ENCODE measurements around the gene CASKIN1. TPM values are rescaled to one million over a fixed set of nuclear protein-coding genes. Genes with fewer than 3 reads are reported as not detected.

Gene CASKIN1
- total and polyA plus RNA-seq, 2 of the 8 experiments (the other 6 are each of a cell fraction or from before 2014, with no cell fraction given): 1.2 to 6.4 TPM

GRCh38 chr16:2174396-2175131 lies 21.8 kb downstream of the CASKIN1 start:
- no peak overlapping the region for H2BK5ac ChIP-seq (ENCODE audit: low read depth, low read length)
- H2BK120ac ChIP-seq (replicated peaks; ENCODE audit: low read depth, low read length): no peak overlapping the region
- H3K4me2 ChIP-seq (ENCODE audit: insufficient read depth in 1 of 2, low read depth in 2 of 2, low read length in 2 of 2): no peak overlapping the region
- no peak overlapping the region for H3K56ac ChIP-seq (replicated peaks; ENCODE audit: insufficient read length, low read depth, low read length)
- ChIA-PET CTCF (ENCODE audit: partially characterized antibody) (no interaction called here), POLR2A (ENCODE audit: partially characterized antibody) (interaction anchor here (1.3 to 13.5 kb wide), 2 partner anchors 18 to 20 kb away, joined by 3 to 312 read pairs; partner anchors contain the start of gene TRAF7)
- no peaks in the 10 kb centered on the region; the same call in 1 of the 2 replicates for H3K23me2 ChIP-seq (ENCODE audit: low read depth, low read length)
- no peaks in the 10 kb centered on the region for H3K79me2 ChIP-seq (ENCODE audit: control insufficient read depth in 1 of 2, insufficient read depth in 2 of 2, low read length in 2 of 2)
- no peak overlapping the region for H3K27ac ChIP-seq (ENCODE audit: low read depth, low read length)
- TF ChIP-seq BRCA1 (IDR thresholded peaks at IDR 0.05; ENCODE audit: low read depth, low read length) (no peak), SIRT6 (IDR thresholded peaks at IDR 0.05; ENCODE audit: low read length) (no peak), POLR2AphosphoS5 (IDR thresholded peaks at IDR 0.05; ENCODE audit: low read depth, low read length) (0 out of 2 replicates have a peak, but pooled peaks have one; percentile 6), RFX5 (IDR thresholded peaks at IDR 0.05; ENCODE audit: borderline replicate concordance, low read depth, low read length) (no peak)
- 93% methylated on average over 21 of the region's 21 CpGs; no CpG with 5 or more reads in 1 of the 2 experiments for WGBS, 2 experiments (ENCODE audit: extremely low coverage in 1 of 2, insufficient coverage in 1 of 2, insufficient read length in 1 of 2, insufficient replicate concordance in 2 of 2, low coverage in 1 of 2, low lambda C conversion rate in 2 of 2, missing lambda C conversion rate in 1 of 2)
- H2AFZ ChIP-seq (ENCODE audit: low read length): no peak overlapping the region
- H2AK5ac ChIP-seq (ENCODE audit: low read depth, low read length): no peak overlapping the region
- FAIRE-seq: no peak
- H4K5ac ChIP-seq (ENCODE audit: insufficient read length, low read depth, low read length): no peak overlapping the region
- no peak overlapping the region for H4K8ac ChIP-seq (ENCODE audit: extremely low read depth, insufficient read depth, low read length)
- no peak overlapping the region for H2BK15ac ChIP-seq (ENCODE audit: low read length)
- H3K79me1 ChIP-seq (ENCODE audit: low read depth, low read length): no peaks in the 10 kb centered on the region
- no peak overlapping the region for H3K9ac ChIP-seq (replicated peaks in 1 of 4; ENCODE audit: extremely low read depth in 1 of 4, low read depth in 3 of 4, low read length in 3 of 4)
- H2BK12ac ChIP-seq (ENCODE audit: low read depth, low read length): no peak overlapping the region
- no peaks in the 10 kb centered on the region for H3K9me3 ChIP-seq (ENCODE audit: insufficient read depth in 2 of 2, low read depth in 1 of 2, low read length in 1 of 2)
- DNase-seq (ENCODE audit: low read depth in 1 of 2, low spot score in 2 of 2): no peak
- no peak overlapping the region for H3K23ac ChIP-seq (ENCODE audit: insufficient read length)
- H4K20me1 ChIP-seq (replicated peaks in 1 of 2; ENCODE audit: control insufficient read depth in 1 of 2, insufficient read depth in 2 of 2, low read length in 2 of 2): peaks cover 2 to 25% of the 10 kb centered on the region in 2 experiments
- no peak overlapping the region for H3K4ac ChIP-seq (replicated peaks; ENCODE audit: insufficient read length, low read depth, low read length)
- H3K4me1 ChIP-seq (replicated peaks in 1 of 4; ENCODE audit: control insufficient read depth in 3 of 4, insufficient read depth in 4 of 4, low read length in 3 of 4): no peaks in the 10 kb centered on the region; a peak in 1 of 7 replicates
- H3K14ac ChIP-seq (ENCODE audit: insufficient read length): no peak overlapping the region
- no peak overlapping the region for H4K91ac ChIP-seq (replicated peaks; ENCODE audit: insufficient read length, low read length)
- H3K4me3 ChIP-seq (ENCODE audit: extremely low read depth in 1 of 4, insufficient read depth in 2 of 4, low read depth in 3 of 4, low read length in 4 of 4): no peak overlapping the region
- no peak overlapping the region for H2BK20ac ChIP-seq (ENCODE audit: low read length)
- no peak overlapping the region for H3K18ac ChIP-seq (ENCODE audit: extremely low read depth, low read length)
- H3K36me3 ChIP-seq (ENCODE audit: control insufficient read depth in 2 of 4, insufficient read depth in 4 of 4, low read length in 3 of 4): peaks cover 24 to 68% (median 34%) of the 10 kb centered on the region in 4 experiments
- no peaks in the 10 kb centered on the region; a peak in 1 of 7 replicates for H3K27me3 ChIP-seq (replicated peaks in 1 of 4; ENCODE audit: control insufficient read depth in 3 of 4, extremely low read depth in 1 of 4, insufficient read depth in 3 of 4, low read length in 3 of 4)

All from H1 (cell line).